ENCODE data around the gene RNASE8. TPM values are rescaled to one million over a fixed set of nuclear protein-coding genes. Genes with fewer than 3 reads are reported as not detected.

The RNASE8 gene
- total and polyA plus RNA-seq, 10 of the 15 experiments (the other 5 are each of a cell fraction or from before 2014, with no cell fraction given) = not detected

DNA sequence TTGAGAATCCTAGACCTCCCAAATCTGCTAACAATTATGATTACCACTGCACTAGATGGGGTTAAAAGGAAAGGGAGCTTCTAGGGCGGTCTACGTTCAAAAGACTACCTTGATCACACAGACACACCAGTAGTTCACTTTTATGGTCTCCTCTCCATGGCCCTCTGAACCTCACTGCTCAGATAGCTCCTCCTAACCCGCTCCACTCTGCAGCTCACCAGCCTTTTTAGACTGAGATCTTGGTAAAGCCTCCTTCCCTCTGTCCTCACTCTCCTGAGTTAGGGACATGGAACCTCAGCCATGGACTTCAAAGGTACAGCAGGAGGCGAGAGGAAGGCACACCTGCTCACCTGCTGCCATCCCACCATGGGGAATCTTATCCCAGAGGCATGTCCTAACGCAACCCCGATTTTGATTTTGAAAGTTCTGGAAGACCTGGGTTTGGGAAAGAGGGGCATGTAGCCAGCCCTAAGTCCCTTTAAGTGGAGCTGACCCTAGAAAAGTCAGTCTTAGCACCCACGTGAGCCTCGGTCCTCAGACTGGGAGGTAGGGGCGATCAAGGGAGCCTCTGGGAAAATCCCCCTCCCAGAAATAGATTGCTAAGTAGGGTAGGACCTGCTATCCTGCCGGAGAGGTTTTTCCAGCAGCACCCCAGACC, 39.5 kb downstream of the RNASE8 start:
- 74% methylated on average over 10 of the region's 10 CpGs for WGBS (ENCODE audit: insufficient coverage, insufficient replicate concordance, low lambda C conversion rate, missing lambda C conversion rate)
- SMC1A ChIA-PET (ENCODE audit: uncharacterized antibody, unreplicated experiment) = interaction anchor here (1.2 to 5.9 kb wide), 3 partner anchors 10 to 87 kb away, joined by 3 to 78 read pairs (median 4); no protein-coding TSS in a partner anchor
- no peak overlapping the region for H3K4me2 ChIP-seq (ENCODE audit: control insufficient read depth, insufficient read depth)
- in situ Hi-C loops (cut with MboI) = no loop called here
- RAD21 ChIA-PET (ENCODE audit: unreplicated experiment) = interaction anchor here (0.9 to 1.7 kb wide), 2 partner anchors 25 to 82 kb away, joined by 7 read pairs; no protein-coding TSS in a partner anchor
- H3K4me3 ChIP-seq = no peak overlapping the region
- no peaks in the 10 kb centered on the region for H3K79me2 ChIP-seq (ENCODE audit: control insufficient read depth, insufficient read depth, low read length)
- no peaks in the 10 kb centered on the region for H3K9me3 ChIP-seq (replicated peaks; ENCODE audit: control insufficient read depth, insufficient read depth, low read length)
- H3K27ac ChIP-seq (ENCODE audit: control insufficient read depth, insufficient read depth) = no peak overlapping the region
- no TSS peak for BruUV-seq (replicated peaks)
- H4K20me1 ChIP-seq (ENCODE audit: control insufficient read depth, insufficient read depth) = no peaks in the 10 kb centered on the region
- TF ChIP-seq GABPA (IDR thresholded peaks at IDR 0.05; ENCODE audit: low read depth) (no peak), NBN (IDR thresholded peaks at IDR 0.05) (no peak), CHD1 (IDR thresholded peaks at IDR 0.05; ENCODE audit: low read depth, low read length) (no peak), SP1 (IDR thresholded peaks at IDR 0.05; ENCODE audit: low read depth, low read length) (no peak), TCF12 (IDR thresholded peaks at IDR 0.05; ENCODE audit: low read depth, low read length) (no peak), EP300 (IDR thresholded peaks at IDR 0.05; ENCODE audit: borderline replicate concordance in 1 of 2, control insufficient read depth in 1 of 2, low read depth in 2 of 2, low read length in 2 of 2) (no peak), PAX8 (IDR thresholded peaks at IDR 0.05) (no peak), FOS (IDR thresholded peaks at IDR 0.05; ENCODE audit: borderline replicate concordance, extremely low read depth, insufficient read length) (no peak), PKNOX1 (IDR thresholded peaks at IDR 0.05) (no peak), BHLHE40 (IDR thresholded peaks at IDR 0.05; ENCODE audit: borderline replicate concordance in 1 of 2, low read depth in 2 of 2, low read length in 1 of 2) (no peak)
- TF ChIP-seq, protein P1, sequence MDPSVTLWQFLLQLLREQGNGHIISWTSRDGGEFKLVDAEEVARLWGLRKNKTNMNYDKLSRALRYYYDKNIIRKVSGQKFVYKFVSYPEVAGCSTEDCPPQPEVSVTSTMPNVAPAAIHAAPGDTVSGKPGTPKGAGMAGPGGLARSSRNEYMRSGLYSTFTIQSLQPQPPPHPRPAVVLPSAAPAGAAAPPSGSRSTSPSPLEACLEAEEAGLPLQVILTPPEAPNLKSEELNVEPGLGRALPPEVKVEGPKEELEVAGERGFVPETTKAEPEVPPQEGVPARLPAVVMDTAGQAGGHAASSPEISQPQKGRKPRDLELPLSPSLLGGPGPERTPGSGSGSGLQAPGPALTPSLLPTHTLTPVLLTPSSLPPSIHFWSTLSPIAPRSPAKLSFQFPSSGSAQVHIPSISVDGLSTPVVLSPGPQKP (IDR thresholded peaks at IDR 0.05; ENCODE audit: low read depth, low read length) = no peak
- FAIRE-seq = no peak
- no peak for DNase-seq (ENCODE audit: low read depth, low spot score)
- POLR2A ChIA-PET = no interaction called here
- no peak overlapping the region for H3K9ac ChIP-seq (ENCODE audit: control insufficient read depth, insufficient read depth, low read length)
- no peak for ATAC-seq
- no peaks in the 10 kb centered on the region for H3K36me3 ChIP-seq (ENCODE audit: control insufficient read depth in 2 of 2, insufficient read depth in 2 of 2, low read length in 1 of 2)
- H3K4me1 ChIP-seq (ENCODE audit: control insufficient read depth, insufficient read depth, low read length) = no peaks in the 10 kb centered on the region
- intact Hi-C loops (cut with micrococcal nuclease; ENCODE audit: unreplicated experiment) = no loop called here
- H2AFZ ChIP-seq (ENCODE audit: control insufficient read depth, low read depth, low read length) = no peak overlapping the region
- H3K27me3 ChIP-seq (replicated peaks in 1 of 2; ENCODE audit: control insufficient read depth in 2 of 2, insufficient read depth in 2 of 2, low read length in 1 of 2) = peaks cover 2 to 3% of the 10 kb centered on the region in 2 experiments; a peak in 2 of 4 replicates
- CTCF ChIA-PET = interaction anchor here (3.3 to 6.9 kb wide), 4 partner anchors 8 to 82 kb away, joined by 23 to 194 read pairs (median 98); partner anchors contain the start of genes ARHGEF40 and TMEM253

Data from GM12878 (cell line).